Esophagus muscularis mucosa (tissue), 4 donors: ENCODE results near the gene MT1F.

Experiments used
- CTCF ChIP-seq, 3 experiments: fragments of 200-600 bp in 2 of 3; fragments of 450-650 bp in 1 of 3; sonication (generic) in 2 of 3; IDR thresholded peaks; one replicate each; pipeline ENCODE4 v1.5.1; 2017 to 2019; ENCODE audit warnings: antibody characterized with exemption in 3 of 3, mild to moderate bottlenecking in 2 of 3, moderate library complexity in 1 of 3
- EP300 ChIP-seq: sonication (generic); formaldehyde crosslinking; IDR thresholded peaks from one replicate; pipeline ENCODE4 v1.6.1; 2017; ENCODE audit warnings: antibody characterized with exemption
- POLR2A ChIP-seq: fragments of 450-650 bp; IDR thresholded peaks from one replicate; pipeline ENCODE4 v1.6.1; 2017; ENCODE audit warnings: antibody characterized with exemption, moderate library complexity, mild to moderate bottlenecking, low read depth
- POLR2AphosphoS5 ChIP-seq, 2 donors: sonication (generic); formaldehyde crosslinking; IDR thresholded peaks; one replicate each; pipeline ENCODE4 v1.6.1; 2017; ENCODE audit warnings: antibody characterized with exemption in 2 of 2

GRCh38 chr16:56623637-56624036 lies 34.1 kb upstream of the MT1F start:
- TF ChIP-seq EP300 (no peak), POLR2AphosphoS5 (IDR thresholded peaks at IDR 0.05) (no peak), CTCF (IDR thresholded peaks at IDR 0.05) (no peak), POLR2A (no peak)
